Measurements from ENCODE around the gene RALGPS2.

- no peak for TF ChIP-seq ZNF274 (IDR thresholded peaks at IDR 0.05; ENCODE audit: low read length)
- TF ChIP-seq ZNF274 (tag by site-specific recombination; IDR thresholded peaks at IDR 0.05; ENCODE audit: borderline replicate concordance): no peak
- TF ChIP-seq ZNF341 (tag by site-specific recombination; IDR thresholded peaks at IDR 0.05; ENCODE audit: low read depth): no peak
- no peak for TF ChIP-seq ATF2 (tag by site-specific recombination; IDR thresholded peaks at IDR 0.05; ENCODE audit: low read depth)
- TF ChIP-seq, protein P1, sequence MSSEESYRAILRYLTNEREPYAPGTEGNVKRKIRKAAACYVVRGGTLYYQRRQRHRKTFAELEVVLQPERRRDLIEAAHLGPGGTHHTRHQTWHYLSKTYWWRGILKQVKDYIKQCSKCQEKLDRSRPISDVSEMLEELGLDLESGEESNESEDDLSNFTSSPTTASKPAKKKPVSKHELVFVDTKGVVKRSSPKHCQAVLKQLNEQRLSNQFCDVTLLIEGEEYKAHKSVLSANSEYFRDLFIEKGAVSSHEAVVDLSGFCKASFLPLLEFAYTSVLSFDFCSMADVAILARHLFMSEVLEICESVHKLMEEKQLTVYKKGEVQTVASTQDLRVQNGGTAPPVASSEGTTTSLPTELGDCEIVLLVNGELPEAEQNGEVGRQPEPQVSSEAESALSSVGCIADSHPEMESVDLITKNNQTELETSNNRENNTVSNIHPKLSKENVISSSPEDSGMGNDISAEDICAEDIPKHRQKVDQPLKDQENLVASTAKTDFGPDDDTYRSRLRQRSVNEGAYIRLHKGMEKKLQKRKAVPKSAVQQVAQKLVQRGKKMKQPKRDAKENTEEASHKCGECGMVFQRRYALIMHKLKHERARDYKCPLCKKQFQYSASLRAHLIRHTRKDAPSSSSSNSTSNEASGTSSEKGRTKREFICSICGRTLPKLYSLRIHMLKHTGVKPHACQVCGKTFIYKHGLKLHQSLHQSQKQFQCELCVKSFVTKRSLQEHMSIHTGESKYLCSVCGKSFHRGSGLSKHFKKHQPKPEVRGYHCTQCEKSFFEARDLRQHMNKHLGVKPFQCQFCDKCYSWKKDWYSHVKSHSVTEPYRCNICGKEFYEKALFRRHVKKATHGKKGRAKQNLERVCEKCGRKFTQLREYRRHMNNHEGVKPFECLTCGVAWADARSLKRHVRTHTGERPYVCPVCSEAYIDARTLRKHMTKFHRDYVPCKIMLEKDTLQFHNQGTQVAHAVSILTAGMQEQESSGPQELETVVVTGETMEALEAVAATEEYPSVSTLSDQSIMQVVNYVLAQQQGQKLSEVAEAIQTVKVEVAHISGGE (tag by site-specific recombination; conservative IDR thresholded peaks at IDR 0.05; ENCODE audit: low read depth): no peak
- TF ChIP-seq, protein P2, sequence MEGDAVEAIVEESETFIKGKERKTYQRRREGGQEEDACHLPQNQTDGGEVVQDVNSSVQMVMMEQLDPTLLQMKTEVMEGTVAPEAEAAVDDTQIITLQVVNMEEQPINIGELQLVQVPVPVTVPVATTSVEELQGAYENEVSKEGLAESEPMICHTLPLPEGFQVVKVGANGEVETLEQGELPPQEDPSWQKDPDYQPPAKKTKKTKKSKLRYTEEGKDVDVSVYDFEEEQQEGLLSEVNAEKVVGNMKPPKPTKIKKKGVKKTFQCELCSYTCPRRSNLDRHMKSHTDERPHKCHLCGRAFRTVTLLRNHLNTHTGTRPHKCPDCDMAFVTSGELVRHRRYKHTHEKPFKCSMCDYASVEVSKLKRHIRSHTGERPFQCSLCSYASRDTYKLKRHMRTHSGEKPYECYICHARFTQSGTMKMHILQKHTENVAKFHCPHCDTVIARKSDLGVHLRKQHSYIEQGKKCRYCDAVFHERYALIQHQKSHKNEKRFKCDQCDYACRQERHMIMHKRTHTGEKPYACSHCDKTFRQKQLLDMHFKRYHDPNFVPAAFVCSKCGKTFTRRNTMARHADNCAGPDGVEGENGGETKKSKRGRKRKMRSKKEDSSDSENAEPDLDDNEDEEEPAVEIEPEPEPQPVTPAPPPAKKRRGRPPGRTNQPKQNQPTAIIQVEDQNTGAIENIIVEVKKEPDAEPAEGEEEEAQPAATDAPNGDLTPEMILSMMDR (tag by site-specific recombination; IDR thresholded peaks at IDR 0.05): no peak
- TF ChIP-seq SP2 (tag by site-specific recombination; IDR thresholded peaks at IDR 0.05): no peak
- no peak for TF ChIP-seq ZNF692 (tag by site-specific recombination; IDR thresholded peaks at IDR 0.05)
- TF ChIP-seq ZNF843 (tag by site-specific recombination; IDR thresholded peaks at IDR 0.05): no peak
- no peak for TF ChIP-seq ZNF624 (tag by site-specific recombination; IDR thresholded peaks at IDR 0.05)
- TF ChIP-seq ZNF514 (tag by site-specific recombination; IDR thresholded peaks at IDR 0.05): no peak
- TF ChIP-seq, protein P3, sequence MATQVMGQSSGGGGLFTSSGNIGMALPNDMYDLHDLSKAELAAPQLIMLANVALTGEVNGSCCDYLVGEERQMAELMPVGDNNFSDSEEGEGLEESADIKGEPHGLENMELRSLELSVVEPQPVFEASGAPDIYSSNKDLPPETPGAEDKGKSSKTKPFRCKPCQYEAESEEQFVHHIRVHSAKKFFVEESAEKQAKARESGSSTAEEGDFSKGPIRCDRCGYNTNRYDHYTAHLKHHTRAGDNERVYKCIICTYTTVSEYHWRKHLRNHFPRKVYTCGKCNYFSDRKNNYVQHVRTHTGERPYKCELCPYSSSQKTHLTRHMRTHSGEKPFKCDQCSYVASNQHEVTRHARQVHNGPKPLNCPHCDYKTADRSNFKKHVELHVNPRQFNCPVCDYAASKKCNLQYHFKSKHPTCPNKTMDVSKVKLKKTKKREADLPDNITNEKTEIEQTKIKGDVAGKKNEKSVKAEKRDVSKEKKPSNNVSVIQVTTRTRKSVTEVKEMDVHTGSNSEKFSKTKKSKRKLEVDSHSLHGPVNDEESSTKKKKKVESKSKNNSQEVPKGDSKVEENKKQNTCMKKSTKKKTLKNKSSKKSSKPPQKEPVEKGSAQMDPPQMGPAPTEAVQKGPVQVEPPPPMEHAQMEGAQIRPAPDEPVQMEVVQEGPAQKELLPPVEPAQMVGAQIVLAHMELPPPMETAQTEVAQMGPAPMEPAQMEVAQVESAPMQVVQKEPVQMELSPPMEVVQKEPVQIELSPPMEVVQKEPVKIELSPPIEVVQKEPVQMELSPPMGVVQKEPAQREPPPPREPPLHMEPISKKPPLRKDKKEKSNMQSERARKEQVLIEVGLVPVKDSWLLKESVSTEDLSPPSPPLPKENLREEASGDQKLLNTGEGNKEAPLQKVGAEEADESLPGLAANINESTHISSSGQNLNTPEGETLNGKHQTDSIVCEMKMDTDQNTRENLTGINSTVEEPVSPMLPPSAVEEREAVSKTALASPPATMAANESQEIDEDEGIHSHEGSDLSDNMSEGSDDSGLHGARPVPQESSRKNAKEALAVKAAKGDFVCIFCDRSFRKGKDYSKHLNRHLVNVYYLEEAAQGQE (tag by site-specific recombination; IDR thresholded peaks at IDR 0.05): no peak
These were observed 145.2 kb downstream of the RALGPS2 start for GRCh38 chr1:178870221-178870620.

Data from HEK293 (cell line).